Head of caudate nucleus (tissue), 42 donors: Measurements from ENCODE around the gene RAD23B.
A peak's percentile ranks its signal among the peaks of the same experiment; 100 is the strongest.
"Not testable (repeated sequence)": the region's sequence is repeated elsewhere in the genome, so short reads cannot be mapped to it uniquely, and the experiment has no call there.

ENCODE experiments used
- DNase-seq, 42 donors: peaks; one replicate each; pipeline versions ENCODE4 v3.0.0 to v3.0.0-alpha.2; 2020 to 2021; ENCODE audit warnings: mixed read lengths in 7 of 42
- intact Hi-C: fragments of 100-400 bp; cut with DNase I; formaldehyde crosslinking; loops from one replicate; pipeline ENCODE4 v1.15.0; 2022

Gene RAD23B

DNA sequence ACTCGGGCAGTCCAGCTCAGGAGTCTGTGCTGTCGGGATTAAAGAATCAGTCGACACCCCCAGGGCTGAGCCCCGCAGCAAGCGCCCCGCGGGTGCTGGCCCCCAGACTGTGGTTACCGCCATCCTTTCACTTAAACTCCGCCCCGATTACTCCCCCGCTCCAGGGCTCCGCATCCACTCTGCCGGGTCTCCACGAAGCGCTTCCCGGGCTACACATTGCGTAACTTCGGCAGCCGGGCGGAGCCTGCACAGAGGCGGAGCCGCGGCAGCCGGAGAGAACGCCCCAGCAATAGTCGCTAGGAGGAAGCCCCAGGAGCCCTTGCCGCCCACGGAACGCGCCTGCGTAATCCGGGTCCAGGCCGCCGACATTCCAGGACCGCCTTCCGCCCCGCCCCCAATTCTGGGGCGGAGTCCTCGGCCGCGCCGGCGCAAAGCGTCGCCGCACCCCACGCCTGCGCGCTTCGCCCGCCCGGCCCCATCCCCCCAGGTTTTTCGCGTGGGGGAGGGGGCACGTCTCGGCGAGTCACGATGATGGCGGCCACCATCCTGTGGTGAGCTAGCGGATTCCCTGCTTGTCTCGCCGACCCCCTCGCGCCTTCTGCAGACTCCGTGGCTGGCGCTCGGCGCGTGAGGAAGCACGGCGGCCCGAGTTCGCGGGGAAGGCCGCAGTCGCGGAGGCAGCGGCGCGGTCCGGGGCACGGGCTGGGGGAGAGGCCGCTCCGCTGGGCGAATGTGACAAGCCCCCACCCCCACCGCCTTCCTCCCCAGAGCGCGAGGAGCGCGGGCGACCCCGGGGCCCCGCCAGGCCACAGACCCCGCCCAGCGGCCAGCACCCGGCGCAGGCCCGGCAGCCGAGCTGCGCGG is at the start of gene RAD23B:
Gene RAD23B (plus strand): TSS at position 521 of the 864 bp plus-strand sequence. CDS start 351 bp downstream, outside the sequence.
- intact Hi-C loops: loop anchor here (10.0 kb wide), 1 partner anchor 52 kb away; no protein-coding TSS in a partner anchor

DNA sequence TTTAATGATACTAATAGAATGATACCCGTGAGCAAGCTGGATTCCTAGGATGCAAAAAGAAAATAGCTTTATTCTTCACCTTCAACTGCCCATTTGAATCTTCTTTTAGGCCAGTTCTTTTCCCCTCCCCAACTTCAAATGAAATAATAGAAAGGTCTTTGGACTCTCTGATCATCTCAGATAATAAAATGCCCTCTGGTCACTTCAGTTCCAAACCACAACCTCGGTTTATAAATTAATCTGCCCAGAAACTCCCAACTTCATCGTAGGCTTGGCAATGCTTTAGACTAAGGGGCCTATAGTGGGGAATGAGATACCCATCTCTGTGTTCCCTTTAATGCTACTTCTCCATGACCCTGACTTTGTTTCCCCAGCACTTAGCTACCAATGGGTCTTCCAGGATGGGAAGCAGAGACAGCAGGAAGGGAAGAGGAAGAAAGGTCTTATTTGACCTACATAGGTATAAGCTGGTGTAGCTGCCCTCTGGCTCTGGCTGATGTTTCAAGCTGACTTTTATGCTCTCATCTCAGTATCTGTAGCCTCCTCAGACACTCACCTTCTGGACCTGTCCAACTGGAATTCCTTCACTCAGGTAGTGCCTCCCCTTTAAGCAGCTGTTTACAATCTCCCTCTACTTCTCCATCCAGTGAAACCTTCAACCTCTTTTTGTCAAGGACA is 47.2 kb upstream of the RAD23B start:
- no peak for DNase-seq
- intact Hi-C loops: no loop called here

More for the DNA sequence above, at the start of gene RAD23B:
- DNase-seq: peak; percentile 93 to 99 (median 98)

DNA sequence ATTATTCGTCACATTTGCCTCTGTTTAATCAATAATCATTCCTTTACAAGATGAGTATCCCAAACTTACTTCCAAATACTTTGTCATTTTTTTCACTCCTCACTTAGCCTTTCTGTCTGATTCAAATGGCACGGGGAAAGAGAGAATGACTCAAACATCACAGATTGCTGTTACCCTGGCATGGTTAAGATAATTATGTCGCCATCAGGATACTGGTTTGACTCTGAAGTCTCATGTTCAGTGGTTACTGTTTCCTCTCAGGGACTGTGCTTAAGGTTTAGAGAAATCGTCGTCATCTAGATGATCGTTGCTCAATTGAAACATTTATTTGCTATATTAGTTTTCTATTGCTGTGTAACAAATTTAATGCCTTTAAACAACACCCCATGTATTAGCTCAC is 45.2 kb upstream of the RAD23B start:
- intact Hi-C loops: no loop called here
- no peak for DNase-seq

DNA sequence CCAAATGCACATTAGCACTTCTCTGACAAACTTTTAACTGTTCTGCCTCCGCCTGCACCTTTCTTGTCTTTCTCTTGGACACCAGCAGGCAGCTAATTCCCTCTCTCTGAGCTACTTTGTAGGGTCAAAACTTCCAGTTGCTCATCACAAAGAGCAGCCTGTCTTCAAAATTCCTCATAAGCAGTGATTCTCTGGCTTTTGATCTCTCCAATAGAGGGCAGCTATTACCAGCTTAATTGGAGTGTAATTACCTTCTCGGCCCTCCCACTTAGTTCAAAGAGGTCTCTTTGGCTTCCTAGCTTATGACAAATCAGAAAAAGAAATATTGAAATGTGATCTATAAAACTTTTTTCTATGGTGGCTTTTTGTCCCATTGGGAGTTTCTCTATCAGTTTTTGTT is 43.6 kb upstream of the RAD23B start:
- intact Hi-C loops: no loop called here
- DNase-seq: no peak

DNA sequence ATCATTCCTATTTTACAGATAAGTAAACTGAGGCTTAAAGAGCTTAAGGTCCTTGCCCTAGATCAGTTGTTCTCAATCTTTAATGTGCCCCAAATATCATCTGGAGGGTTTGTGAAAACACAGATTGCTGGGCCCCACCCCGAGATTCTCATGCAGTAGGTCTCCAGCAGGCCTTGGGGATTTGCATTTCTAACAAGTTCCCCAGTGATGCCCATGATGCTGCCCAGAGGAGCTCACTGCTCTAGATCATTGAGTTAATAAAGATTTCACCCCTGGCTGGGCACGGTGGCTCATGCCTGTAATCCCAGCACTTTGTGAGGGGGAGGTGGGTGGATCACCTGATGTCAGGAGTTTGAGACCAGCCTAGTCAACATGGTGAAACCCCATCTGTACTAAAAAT is 42.8 kb upstream of the RAD23B start:
- DNase-seq: no peak
- intact Hi-C loops: no loop called here

DNA sequence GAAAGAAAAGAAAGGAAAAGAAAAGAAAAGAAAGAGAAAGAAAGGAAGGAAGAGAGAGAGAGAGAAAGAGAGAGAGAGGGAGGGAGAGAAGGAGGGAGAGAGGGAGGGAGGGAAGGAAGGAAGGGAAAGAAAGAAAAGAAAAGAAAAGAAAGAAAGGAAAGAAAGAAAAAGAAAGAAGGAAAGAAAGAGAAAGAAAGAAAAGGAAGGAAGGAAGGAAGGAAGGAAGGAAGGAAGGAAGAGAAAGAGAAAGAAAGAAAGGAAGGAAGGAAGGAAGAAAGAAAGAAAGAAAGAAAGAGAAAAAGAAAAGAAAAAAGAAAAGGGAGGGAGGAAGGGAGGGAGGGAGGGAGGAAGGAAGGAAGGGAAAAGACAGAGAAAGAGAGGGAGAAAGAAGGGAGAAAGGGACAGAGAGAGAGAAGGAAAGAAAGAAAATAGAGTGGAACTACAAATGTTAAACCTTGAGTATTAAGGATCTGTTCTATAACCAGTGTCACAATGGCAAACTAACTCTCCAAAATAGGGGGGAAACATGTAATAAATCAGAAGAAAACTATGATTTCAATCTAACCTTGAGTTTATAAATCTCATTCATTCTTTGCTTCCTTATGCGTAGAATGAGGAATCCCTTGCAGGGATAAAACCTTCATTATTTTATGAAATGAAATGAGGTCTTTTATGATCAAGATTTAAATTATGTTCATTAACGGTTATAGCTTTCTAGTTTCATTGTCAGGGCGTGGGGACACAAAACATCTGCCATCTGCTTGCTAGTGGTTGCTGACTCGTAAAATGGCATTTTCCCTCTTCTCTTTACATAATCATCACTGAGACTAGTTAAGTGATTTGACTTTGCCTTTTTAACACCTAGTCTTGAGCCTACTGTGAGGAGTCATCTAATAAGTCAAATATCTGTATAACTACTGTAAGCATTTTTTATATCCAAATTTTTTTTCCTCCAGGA is 40.7 kb upstream of the RAD23B start:
- intact Hi-C loops: no loop called here
- no peak for DNase-seq

DNA sequence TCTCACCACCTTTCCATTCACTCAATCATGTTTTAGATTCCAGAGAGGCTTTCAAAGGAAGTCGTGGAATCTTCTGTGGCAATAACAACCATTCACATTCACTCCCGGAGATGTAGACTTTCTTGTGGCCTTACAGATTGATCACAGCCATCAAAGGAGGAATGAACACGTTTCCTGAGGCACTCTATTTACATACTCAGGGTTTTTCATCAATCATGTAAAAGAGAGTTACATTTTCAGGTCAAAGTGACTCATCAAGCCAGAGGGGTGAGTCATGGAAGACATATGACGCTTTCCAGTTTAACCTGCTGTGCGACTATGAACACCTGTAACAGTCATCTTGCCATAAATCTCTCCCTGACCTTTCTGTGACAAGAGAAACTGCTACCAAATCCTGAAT is 39.3 kb upstream of the RAD23B start:
- intact Hi-C loops: no loop called here
- peak in 27 of 42 donors; percentile 7 to 77 (median 49) for DNase-seq

DNA sequence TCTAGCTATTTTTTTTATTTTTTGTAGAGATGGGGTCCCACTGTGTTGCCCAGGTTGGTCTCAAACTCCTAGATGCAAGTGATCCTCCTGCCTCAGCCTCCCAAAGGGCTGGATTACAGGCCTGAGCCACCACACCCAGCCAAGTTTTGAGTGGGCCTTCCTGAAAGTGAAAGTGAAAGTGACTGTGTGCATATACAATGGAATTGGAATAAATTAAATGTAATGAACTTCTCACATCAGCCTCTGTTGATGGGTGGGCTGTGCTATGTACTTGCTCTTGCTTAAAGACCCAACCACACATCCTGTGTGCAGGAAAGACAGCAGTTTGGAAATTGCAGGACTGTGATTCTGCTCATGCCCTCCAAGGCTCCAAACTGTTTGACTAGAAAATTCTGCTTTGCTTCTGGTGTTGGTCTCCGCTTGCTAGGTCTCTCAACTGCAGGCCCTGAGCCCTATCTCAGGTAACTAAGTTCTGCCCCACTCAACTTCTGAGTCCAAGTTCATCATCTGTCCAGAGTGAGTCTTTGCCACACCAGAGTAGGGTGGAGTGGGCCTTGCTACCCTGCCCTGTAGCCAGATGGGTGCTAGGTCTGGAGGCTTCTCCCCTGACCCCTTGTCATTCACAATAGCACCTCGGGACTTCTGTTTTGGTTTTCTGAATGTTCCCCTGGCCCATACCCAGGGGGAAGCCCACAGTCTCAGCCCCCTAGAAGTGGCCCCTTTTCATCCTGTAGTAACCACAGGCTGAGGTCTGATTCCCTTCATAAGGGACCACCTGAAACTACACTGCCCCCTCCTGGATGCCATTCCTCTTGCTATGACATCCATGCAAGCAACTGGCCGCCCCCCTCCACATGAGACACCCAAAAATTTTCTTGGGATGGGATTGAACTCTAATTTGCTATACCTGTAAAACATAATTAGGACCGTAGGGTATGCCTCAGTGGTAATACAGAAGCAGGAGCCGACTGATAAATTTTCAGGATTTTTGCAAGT is 36.5 kb upstream of the RAD23B start:
- DNase-seq: peak in 4 of 42 donors; percentile 1 to 19 (median 7)
- intact Hi-C loops: no loop called here

DNA sequence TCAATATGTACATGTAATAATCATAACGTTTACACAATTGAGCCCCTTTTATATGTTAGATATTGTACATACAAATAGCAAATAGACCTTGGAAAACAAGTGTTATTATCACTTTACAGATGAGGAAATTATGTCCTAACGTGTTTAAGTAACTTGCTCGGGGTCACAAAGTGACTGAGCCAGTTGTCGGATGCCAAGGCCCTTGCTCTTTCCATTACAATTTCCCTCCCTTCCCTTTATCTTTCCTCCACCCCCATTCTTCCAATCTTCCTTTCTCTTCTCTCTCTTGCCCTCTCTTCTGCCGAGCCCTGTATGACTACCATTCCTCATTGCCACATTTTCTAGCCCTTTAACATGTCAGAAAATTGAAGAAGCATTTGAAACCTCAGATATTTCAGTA is 34.4 kb upstream of the RAD23B start:
- no peak for DNase-seq
- intact Hi-C loops: no loop called here

DNA sequence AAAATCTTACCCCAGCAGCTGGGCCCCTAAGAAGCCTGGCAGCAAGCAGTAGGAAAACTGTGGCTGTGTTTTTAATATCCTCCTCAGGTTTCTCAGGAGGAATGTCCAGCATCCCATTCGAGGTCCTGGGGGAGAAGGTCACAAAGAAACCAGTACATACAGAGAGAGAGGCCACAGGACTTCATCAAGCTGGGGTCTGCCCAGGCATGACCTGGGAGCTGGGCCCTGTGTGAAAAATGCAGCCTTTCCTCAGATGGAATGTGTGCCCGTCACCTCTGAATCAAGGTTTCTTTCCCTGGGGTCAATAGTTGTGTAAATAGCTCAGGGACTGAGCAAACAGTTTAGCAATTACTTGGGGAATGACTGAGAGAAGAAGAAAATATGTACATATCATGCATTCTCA is 33.9 kb upstream of the RAD23B start:
- DNase-seq: no peak
- intact Hi-C loops: no loop called here

DNA sequence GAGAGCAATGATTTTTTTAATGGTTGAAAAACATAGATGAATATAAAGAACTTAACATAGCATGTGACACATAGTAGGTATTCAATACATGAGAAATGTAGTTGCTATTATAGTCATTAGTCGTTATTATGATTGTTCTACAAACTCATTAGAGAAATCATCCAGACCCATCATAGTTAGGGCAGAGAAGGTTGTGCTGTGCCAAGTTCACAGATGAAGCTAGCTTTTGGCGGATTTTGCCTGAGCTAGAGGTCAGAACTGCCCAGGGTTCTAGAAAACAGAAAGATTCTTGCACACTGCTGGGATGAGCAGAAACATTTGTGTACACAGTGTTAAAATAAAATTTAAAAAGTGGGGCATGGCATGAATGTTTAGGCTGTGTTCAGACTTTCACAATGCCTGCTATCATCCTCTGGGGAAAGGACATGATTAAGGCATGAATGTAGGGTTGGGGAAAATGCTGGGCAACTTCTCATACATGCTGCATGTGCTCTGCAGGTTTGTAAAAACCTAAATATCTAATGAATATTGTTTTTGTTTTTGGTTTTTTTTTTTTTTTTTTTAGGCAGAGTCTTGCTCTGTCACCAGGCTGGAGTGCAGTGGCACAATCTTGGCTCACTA is 33.3 kb upstream of the RAD23B start:
- intact Hi-C loops: no loop called here
- DNase-seq: no peak

DNA sequence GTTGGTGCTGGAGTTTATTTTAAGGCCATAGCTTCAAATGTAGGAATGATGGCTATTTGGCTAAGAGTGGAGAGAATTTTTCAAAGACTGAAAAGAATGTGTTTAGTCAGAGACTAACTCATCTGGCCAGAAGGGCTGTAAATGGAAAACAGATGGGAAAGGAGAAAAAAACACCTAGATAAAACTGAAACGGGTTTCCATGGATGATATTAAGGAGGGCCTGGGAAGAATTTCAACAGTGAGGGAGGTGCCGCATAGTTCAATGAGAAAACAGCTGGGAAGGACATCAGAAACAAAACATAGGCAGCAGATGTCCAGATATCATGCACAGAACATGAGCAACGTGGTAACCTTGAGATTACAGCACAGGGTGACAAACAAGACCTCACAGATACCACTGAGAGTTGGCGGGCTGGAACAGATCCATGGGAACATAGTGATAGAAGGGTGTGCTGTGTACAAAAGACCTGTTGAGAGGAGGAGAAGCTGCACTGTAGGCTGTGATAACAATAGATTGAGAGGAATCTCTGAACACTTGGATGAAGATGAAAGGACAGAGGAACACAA is 31.2 kb upstream of the RAD23B start:
- no peak for DNase-seq

DNA sequence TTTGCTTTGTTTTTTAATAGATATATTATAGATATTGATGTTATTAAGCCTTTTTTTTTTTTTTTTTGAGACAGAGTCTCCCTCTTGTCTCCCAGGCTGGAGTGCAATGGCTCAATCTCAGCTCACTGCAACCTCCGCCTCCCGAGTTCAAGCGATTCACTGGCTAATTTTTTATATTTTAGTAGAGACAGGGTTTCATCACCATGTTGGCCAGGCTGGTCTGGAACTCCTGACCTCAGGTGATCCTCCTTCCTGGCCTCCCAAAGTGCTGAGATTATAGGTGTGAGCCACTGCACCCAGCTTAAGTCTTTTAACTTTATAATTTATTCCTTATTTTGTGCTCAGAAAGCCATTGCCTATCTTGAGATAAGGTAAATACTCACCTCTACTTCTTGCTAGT is 24.2 kb upstream of the RAD23B start:
- no peak for DNase-seq
- intact Hi-C loops: no loop called here

More for the DNA sequence above, 31.2 kb upstream of the RAD23B start:
- intact Hi-C loops: no loop called here

DNA sequence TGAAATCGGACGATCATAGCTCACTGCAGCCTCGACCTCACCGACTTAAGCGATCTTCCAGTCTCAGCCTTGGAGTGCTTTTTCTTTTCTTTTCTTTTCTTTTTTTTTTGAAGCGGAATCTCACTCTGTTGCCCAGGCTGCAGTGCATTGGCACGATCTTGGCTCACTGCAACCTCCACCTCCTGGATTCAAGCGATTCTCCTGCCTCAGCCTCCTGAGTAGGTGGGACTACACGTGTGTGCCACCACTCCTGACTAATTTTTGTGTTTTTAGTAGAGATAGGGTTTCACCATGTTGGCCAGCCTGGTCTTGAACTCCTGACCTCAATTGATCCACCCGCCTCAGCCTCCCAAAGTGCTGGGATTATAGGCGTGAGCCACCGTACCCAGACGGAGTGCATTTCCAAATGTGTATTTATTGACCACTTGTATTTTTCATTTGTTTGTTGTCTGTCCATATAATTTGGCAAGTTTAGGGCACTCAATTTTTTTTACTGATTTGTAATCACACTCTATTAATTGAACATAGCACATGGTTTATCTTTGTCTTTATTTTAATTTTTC is 23.2 kb upstream of the RAD23B start:
- intact Hi-C loops, DNase-seq: not testable (repeated sequence)

DNA sequence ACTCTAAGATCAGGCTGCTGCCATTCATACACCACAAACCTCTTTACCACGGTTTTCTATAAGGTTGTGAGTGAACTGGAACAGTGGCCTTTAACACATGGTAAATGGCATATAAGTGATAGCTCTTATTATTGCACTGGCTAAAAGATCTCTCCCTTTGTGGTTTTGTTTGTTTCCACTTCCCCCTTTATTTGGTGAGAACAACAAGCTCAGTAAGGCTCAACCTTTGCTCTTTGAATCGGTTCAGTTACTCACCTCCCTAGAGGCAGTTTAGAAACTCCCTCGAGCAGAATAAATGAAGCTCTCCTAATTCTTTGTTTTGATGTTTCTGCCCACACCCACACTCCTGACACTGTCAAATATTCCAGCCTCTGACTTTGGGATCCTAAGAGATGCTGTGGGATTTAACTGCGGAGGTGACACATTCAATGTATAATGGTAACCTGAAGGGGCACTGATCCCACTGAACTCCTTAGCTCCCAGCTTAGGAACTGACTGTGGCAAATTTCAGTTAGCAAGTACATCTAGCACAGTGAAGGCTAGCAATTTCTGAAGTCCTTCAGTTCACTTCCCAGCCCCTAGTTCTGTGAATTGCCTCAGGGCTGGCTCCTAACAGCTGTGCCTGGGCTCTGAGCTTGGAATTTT is 22.5 kb upstream of the RAD23B start:
- DNase-seq: no peak
- intact Hi-C loops: no loop called here

DNA sequence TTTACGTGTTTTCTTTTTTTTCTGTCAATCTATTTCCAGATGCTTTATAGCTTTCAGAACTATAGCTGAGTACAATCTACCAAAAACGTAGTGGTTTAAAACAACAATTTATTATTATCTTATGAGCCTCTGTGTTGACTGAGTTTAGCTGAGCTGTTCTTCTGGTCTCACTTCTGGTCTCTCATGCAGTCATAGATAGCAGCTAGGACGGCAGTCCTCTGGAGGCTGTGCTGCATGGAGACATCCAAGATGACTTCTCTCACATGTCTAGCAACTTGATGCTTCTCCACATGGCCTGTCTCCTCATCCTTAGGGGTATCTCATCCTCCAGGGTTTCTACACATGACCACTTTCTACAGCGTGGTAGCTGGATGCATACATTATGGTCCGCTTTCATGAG is 22.0 kb upstream of the RAD23B start:
- intact Hi-C loops: no loop called here
- no peak for DNase-seq

DNA sequence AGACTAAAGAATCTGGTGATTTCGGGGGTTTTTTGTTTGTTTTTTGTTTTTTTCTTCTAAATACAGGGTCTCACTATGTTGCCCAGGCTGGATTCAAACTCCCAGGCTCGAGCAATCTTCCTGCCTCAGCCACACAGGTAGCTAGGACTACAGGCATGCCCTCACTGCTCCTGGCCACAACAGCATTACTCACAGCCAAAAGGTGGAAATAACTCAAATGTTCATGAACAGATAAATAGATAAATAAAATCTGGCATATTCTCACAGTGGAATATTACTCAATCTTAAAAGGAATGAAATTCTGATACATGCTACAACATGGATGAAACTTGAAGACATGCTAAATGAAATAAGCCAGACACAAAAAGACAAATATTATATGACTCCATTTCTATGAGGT is 19.8 kb upstream of the RAD23B start:
- no peak for DNase-seq
- intact Hi-C loops: no loop called here
